ENCODE data around the gene DDOST. TPM values are rescaled to one million over a fixed set of nuclear protein-coding genes. Genes with fewer than 3 reads are reported as not detected.
A peak's percentile ranks its signal among the peaks of the same experiment; 100 is the strongest.

The DDOST gene
- total and polyA plus RNA-seq, 2 experiments from 2014 or later = 151 to 270 TPM

- H3F3A ChIP-seq (replicated peaks; ENCODE audit: low read depth) = peaks cover 7% of the 10 kb centered on the region; the same call in 1 of the 2 replicates
- ATAC-seq (no peak), DNase-seq (ENCODE audit: low spot score) (no peak)
- no peak overlapping the region for H3K4me3 ChIP-seq
- peaks cover 4% of the 10 kb centered on the region for H3K27me3 Mint-ChIP-seq (ENCODE audit: insufficient read depth, low read depth, poor library complexity)
- no peaks in the 10 kb centered on the region for H4K20me1 ChIP-seq (replicated peaks; ENCODE audit: insufficient read depth)
- H2AFZ ChIP-seq = peak overlapping the region; percentile 76; the same call in 1 of the 2 replicates
- H3K79me2 ChIP-seq (replicated peaks; ENCODE audit: insufficient read depth) = no peaks in the 10 kb centered on the region
- no peaks in the 10 kb centered on the region for H3K27me3 ChIP-seq (ENCODE audit: insufficient read depth)
- peaks cover 19% of the 10 kb centered on the region; the same call in 2 of the 3 replicates for H3K4me1 Mint-ChIP-seq
- no peaks in the 10 kb centered on the region for H3K36me3 ChIP-seq (ENCODE audit: insufficient read depth)
- no peak overlapping the region for H3K27ac Mint-ChIP-seq
- no peaks in the 10 kb centered on the region for H3K9me2 ChIP-seq (ENCODE audit: insufficient read depth)
- H3K4me3 Mint-ChIP-seq = no peak overlapping the region
- peaks cover 17% of the 10 kb centered on the region; the same call in 1 of the 2 replicates for H3K4me1 ChIP-seq (ENCODE audit: insufficient read depth)
- 0 out of 2 replicates have a peak overlapping the region, but pooled peaks have one; percentile 26 for H3K27ac ChIP-seq (ENCODE audit: low read depth)
- H3K9me3 Mint-ChIP-seq = no peaks in the 10 kb centered on the region; the same call in 2 of the 3 replicates
- no peak overlapping the region for H3K4me2 ChIP-seq
- H3K36me3 Mint-ChIP-seq (ENCODE audit: low read depth) = no peaks in the 10 kb centered on the region
- TF ChIP-seq, protein P1, sequence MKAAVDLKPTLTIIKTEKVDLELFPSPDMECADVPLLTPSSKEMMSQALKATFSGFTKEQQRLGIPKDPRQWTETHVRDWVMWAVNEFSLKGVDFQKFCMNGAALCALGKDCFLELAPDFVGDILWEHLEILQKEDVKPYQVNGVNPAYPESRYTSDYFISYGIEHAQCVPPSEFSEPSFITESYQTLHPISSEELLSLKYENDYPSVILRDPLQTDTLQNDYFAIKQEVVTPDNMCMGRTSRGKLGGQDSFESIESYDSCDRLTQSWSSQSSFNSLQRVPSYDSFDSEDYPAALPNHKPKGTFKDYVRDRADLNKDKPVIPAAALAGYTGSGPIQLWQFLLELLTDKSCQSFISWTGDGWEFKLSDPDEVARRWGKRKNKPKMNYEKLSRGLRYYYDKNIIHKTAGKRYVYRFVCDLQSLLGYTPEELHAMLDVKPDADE (IDR thresholded peaks at IDR 0.05) = no peak
- TF ChIP-seq EZH2phosphoT487 (IDR thresholded peaks at IDR 0.05; ENCODE audit: unreplicated experiment) = no peak
- no peak for TF ChIP-seq ZNF114 (CRISPR knock-in tag; IDR thresholded peaks at IDR 0.05)
- TF ChIP-seq POLR2AphosphoS5 (IDR thresholded peaks at IDR 0.05; ENCODE audit: low read depth) = no peak
- TF ChIP-seq, protein P2, sequence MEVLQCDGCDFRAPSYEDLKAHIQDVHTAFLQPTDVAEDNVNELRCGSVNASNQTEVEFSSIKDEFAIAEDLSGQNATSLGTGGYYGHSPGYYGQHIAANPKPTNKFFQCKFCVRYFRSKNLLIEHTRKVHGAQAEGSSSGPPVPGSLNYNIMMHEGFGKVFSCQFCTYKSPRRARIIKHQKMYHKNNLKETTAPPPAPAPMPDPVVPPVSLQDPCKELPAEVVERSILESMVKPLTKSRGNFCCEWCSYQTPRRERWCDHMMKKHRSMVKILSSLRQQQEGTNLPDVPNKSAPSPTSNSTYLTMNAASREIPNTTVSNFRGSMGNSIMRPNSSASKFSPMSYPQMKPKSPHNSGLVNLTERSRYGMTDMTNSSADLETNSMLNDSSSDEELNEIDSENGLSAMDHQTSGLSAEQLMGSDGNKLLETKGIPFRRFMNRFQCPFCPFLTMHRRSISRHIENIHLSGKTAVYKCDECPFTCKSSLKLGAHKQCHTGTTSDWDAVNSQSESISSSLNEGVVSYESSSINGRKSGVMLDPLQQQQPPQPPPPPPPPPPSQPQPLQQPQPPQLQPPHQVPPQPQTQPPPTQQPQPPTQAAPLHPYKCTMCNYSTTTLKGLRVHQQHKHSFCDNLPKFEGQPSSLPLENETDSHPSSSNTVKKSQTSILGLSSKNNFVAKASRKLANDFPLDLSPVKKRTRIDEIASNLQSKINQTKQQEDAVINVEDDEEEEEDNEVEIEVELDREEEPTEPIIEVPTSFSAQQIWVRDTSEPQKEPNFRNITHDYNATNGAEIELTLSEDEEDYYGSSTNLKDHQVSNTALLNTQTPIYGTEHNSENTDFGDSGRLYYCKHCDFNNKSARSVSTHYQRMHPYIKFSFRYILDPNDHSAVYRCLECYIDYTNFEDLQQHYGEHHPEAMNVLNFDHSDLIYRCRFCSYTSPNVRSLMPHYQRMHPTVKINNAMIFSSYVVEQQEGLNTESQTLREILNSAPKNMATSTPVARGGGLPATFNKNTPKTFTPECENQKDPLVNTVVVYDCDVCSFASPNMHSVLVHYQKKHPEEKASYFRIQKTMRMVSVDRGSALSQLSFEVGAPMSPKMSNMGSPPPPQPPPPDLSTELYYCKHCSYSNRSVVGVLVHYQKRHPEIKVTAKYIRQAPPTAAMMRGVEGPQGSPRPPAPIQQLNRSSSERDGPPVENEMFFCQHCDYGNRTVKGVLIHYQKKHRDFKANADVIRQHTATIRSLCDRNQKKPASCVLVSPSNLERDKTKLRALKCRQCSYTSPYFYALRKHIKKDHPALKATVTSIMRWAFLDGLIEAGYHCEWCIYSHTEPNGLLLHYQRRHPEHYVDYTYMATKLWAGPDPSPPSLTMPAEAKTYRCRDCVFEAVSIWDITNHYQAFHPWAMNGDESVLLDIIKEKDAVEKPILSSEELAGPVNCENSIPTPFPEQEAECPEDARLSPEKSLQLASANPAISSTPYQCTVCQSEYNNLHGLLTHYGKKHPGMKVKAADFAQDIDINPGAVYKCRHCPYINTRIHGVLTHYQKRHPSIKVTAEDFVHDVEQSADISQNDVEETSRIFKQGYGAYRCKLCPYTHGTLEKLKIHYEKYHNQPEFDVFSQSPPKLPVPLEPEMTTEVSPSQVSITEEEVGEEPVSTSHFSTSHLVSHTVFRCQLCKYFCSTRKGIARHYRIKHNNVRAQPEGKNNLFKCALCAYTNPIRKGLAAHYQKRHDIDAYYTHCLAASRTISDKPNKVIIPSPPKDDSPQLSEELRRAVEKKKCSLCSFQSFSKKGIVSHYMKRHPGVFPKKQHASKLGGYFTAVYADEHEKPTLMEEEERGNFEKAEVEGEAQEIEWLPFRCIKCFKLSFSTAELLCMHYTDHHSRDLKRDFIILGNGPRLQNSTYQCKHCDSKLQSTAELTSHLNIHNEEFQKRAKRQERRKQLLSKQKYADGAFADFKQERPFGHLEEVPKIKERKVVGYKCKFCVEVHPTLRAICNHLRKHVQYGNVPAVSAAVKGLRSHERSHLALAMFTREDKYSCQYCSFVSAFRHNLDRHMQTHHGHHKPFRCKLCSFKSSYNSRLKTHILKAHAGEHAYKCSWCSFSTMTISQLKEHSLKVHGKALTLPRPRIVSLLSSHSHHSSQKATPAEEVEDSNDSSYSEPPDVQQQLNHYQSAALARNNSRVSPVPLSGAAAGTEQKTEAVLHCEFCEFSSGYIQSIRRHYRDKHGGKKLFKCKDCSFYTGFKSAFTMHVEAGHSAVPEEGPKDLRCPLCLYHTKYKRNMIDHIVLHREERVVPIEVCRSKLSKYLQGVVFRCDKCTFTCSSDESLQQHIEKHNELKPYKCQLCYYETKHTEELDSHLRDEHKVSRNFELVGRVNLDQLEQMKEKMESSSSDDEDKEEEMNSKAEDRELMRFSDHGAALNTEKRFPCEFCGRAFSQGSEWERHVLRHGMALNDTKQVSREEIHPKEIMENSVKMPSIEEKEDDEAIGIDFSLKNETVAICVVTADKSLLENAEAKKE (CRISPR knock-in tag; IDR thresholded peaks at IDR 0.05) = no peak
- no peak for TF ChIP-seq EZH2 (IDR thresholded peaks at IDR 0.05; ENCODE audit: low read depth, unreplicated experiment)
- TF ChIP-seq CREB1 (CRISPR knock-in tag; IDR thresholded peaks at IDR 0.05; ENCODE audit: low read depth) = no peak
- TF ChIP-seq STAT1 (IDR thresholded peaks at IDR 0.05; ENCODE audit: unreplicated experiment) = no peak
- TF ChIP-seq REST (IDR thresholded peaks at IDR 0.05; ENCODE audit: unreplicated experiment) = no peak
- TF ChIP-seq NANOG (IDR thresholded peaks at IDR 0.05; ENCODE audit: borderline replicate concordance) = no peak
- no peak for TF ChIP-seq JUNB (IDR thresholded peaks at IDR 0.05; ENCODE audit: unreplicated experiment)
- TF ChIP-seq CTCF (conservative IDR thresholded peaks at IDR 0.05; ENCODE audit: low read depth in 2 of 2) = no peak
- no peak for TF ChIP-seq ZNF331 (CRISPR knock-in tag; IDR thresholded peaks at IDR 0.05; ENCODE audit: low read depth)
These were observed 44.2 kb downstream of the DDOST start for GRCh38 chr1:20616847-20617487.

Measured in GM23338 (cell line).